BJ (cell line): ENCODE data around the gene ARHGAP42. TPM values are rescaled to one million over a fixed set of nuclear protein-coding genes. Genes with fewer than 3 reads are reported as not detected.

Source experiments
- CTCF ChIA-PET: fragments of 350-600 bp; formaldehyde crosslinking; extraction: SDS; loops from one replicate; lab custom pipeline; 2021; ENCODE audit warnings: antibody characterized with exemption, inconsistent platforms; lab: Yijun Ruan, JAX
- POLR2A ChIA-PET: fragments of 300-600 bp; sonication (Branson Sonifier 250); formaldehyde crosslinking; extraction: SDS; loops from one replicate; lab custom pipeline; 2021; ENCODE audit warnings: antibody characterized with exemption; lab: Charles Lee
- DNase-seq: peaks from one replicate; pipeline ENCODE4 v3.0.0-alpha.2; 2011; ENCODE audit warnings: low read depth
- H3K27me3 ChIP-seq: 2 replicates; pipeline ENCODE4 v1.6.0; 2011; ENCODE audit warnings: low read length; ENCODE audit not compliant: control insufficient read depth, insufficient read depth
- H3K36me3 ChIP-seq: 2 replicates; pipeline ENCODE4 v1.5.1; 2011; ENCODE audit warnings: low read length; ENCODE audit not compliant: control insufficient read depth, insufficient read depth
- H3K4me3 ChIP-seq: 2 replicates; pipeline ENCODE4 v1.5.1; 2011; ENCODE audit warnings: low read depth, mild to moderate bottlenecking, control low read depth, low read length
- polyA plus RNA-seq: library from polyadenylated mRNA; depleted of rRNA; stranded (reverse); fragments of >200 nt; gene quantifications from 2 replicates; pipeline ENCODE4 v1.2.3, GENCODE V29; 2011
- TF ChIP-seq, protein P1 (sequence below): IDR thresholded peaks from 2 replicates; pipeline ENCODE4 v1.5.1; 2011; ENCODE audit warnings: low read depth, mild to moderate bottlenecking, control low read depth, inconsistent platforms, low read length, moderate library complexity; ENCODE audit not compliant: insufficient read depth

Gene ARHGAP42
- polyA plus RNA-seq, 1 experiment = 0.76 TPM

- H3K36me3 ChIP-seq = no peaks in the 10 kb centered on the region
- no peaks in the 10 kb centered on the region for H3K27me3 ChIP-seq
- TF ChIP-seq, protein P1, sequence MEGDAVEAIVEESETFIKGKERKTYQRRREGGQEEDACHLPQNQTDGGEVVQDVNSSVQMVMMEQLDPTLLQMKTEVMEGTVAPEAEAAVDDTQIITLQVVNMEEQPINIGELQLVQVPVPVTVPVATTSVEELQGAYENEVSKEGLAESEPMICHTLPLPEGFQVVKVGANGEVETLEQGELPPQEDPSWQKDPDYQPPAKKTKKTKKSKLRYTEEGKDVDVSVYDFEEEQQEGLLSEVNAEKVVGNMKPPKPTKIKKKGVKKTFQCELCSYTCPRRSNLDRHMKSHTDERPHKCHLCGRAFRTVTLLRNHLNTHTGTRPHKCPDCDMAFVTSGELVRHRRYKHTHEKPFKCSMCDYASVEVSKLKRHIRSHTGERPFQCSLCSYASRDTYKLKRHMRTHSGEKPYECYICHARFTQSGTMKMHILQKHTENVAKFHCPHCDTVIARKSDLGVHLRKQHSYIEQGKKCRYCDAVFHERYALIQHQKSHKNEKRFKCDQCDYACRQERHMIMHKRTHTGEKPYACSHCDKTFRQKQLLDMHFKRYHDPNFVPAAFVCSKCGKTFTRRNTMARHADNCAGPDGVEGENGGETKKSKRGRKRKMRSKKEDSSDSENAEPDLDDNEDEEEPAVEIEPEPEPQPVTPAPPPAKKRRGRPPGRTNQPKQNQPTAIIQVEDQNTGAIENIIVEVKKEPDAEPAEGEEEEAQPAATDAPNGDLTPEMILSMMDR = no peak
- ChIA-PET POLR2A (no interaction called here), CTCF (interaction anchor here (0.8 to 4.7 kb wide), 6 partner anchors 7 to 250 kb away, joined by 3 to 15 read pairs (median 8); no protein-coding TSS in a partner anchor)
- H3K4me3 ChIP-seq = no peak overlapping the region
- DNase-seq = no peak
Observed at GRCh38 chr11:100680070-100680469, 7.0 kb upstream of the ARHGAP42 start.

DNA sequence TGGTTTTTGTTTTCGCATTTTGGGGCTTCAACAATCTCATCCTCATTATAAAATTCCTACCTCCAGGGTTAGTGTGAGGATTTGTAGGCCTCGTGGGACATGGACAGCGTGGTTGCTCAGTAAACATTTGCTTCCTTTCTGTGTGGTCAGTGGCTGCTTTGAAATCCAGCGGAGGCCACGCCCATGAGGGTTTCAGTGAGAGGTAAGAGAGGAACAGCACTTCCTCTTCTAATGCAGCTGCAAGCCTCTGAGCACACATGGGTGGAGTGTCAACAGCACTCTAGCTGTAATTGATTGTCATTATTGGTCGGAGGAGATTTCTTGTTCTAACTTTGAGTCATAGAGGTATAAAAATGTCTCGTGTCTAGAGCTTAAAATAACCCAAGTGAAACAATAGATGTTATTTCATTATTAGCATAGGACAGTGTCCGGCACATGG, 6.0 kb upstream of the ARHGAP42 start:
- Histone ChIP-seq H3K36me3 (no peaks in the 10 kb centered on the region), H3K27me3 (no peaks in the 10 kb centered on the region), H3K4me3 (no peak overlapping the region)
- DNase-seq = no peak
- POLR2A ChIA-PET = no interaction called here
- TF ChIP-seq, protein P1 = no peak
- CTCF ChIA-PET = interaction anchor here (1.1 to 4.7 kb wide), 9 partner anchors 8 to 249 kb away, joined by 3 to 15 read pairs (median 4); no protein-coding TSS in a partner anchor

DNA sequence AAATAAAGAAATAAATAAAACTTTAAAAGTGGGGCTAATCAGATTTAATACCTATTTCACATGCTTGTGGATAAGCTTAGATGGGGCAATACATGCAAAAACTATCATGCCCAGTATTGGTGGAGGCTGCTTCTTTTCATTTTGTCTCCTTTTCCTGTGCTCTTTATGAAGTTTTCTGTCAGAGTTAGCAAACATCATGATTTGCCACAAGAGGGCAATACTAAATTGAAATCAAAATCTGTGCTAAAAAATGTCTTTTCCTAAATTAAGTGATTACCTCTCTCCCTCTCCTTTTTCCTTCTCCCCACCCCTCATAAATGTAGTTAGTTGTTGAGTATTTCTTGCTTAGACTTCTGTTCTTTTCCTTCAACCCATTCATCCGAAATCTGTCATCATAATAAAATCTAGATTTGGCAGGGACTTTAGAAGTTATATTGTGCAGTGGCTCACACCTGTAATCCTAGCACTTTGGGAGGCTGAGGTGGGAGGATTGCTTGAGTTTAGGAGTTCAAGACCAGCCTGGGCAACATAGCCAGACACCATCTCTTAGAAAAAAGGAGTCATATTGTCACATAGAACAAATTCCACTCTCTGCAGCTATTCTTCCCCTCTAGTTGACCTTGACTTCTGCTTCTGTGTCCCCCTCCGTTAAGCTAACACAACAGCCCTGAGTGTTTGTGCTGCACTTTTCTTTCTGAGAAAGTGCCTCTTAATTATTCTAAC, 4.7 kb upstream of the ARHGAP42 start:
- CTCF ChIA-PET = interaction anchor here (0.6 to 4.7 kb wide), 17 partner anchors 11 to 251 kb away, joined by 3 to 15 read pairs (median 4); no protein-coding TSS in a partner anchor
- TF ChIP-seq, protein P1 = peak; percentile 53
- Histone ChIP-seq H3K27me3 (no peaks in the 10 kb centered on the region), H3K36me3 (no peaks in the 10 kb centered on the region), H3K4me3 (no peak overlapping the region)
- POLR2A ChIA-PET = no interaction called here
- no peak for DNase-seq

GRCh38 chr11:100683126-100683525, 4.0 kb upstream of the ARHGAP42 start:
- POLR2A ChIA-PET = no interaction called here
- TF ChIP-seq, protein P1 = no peak
- Histone ChIP-seq H3K4me3 (no peak overlapping the region), H3K36me3 (no peaks in the 10 kb centered on the region), H3K27me3 (no peaks in the 10 kb centered on the region)
- CTCF ChIA-PET = interaction anchor here (0.6 to 4.7 kb wide), 13 partner anchors 9 to 250 kb away, joined by 3 to 15 read pairs (median 5); no protein-coding TSS in a partner anchor
- no peak for DNase-seq

- DNase-seq = no peak
- CTCF ChIA-PET = interaction anchor here (1.1 to 4.7 kb wide), 6 partner anchors 107 to 245 kb away, joined by 3 to 15 read pairs (median 8); no protein-coding TSS in a partner anchor
- H3K4me3 ChIP-seq = no peak overlapping the region
- TF ChIP-seq, protein P1 = no peak
- H3K27me3 ChIP-seq = no peaks in the 10 kb centered on the region
- POLR2A ChIA-PET = no interaction called here
- no peaks in the 10 kb centered on the region for H3K36me3 ChIP-seq
Observed at GRCh38 chr11:100684101-100685065, 2.7 kb upstream of the ARHGAP42 start.
